Measurements from ENCODE around the gene ANKRD40CL. TPM values are rescaled to one million over a fixed set of nuclear protein-coding genes. Genes with fewer than 3 reads are reported as not detected.

ANKRD40CL gene
- total RNA-seq, 2 experiments from 2014 or later = not detected

DNA sequence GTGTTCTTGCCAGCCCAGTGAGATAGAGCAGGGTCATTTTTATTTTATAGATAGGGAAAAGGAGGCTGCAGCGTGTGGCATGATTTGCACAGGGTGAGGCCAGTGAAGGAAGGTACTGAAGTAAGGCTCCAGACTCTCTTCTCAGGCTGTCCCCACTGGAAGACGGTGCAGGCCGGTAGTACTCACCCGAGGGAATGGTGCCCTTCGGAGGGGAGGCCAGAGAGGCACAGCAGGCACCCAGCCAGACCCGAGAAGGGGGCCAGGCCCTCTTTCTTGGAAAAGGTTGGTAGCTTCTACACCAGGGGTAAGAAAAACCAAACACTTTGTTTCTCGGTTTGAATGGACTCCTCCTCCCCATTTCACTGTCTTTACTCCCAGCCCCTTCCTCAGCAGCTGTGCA lies 288 bp downstream of the ANKRD40CL start:
- POLR2A ChIA-PET = no interaction called here
- H3K9me3 Mint-ChIP-seq = no peaks in the 10 kb centered on the region
- DNase-seq = no peak
- peaks cover 23% of the 10 kb centered on the region for H3K27me3 Mint-ChIP-seq
- no peak overlapping the region for H3K27ac Mint-ChIP-seq
- H3K4me3 Mint-ChIP-seq = no peak overlapping the region
- H3K36me3 Mint-ChIP-seq (ENCODE audit: low read depth) = no peaks in the 10 kb centered on the region
- CTCF ChIA-PET = interaction anchor here (2.8 kb wide), 1 partner anchor 12 kb away, joined by 8 read pairs; no protein-coding TSS in a partner anchor
- H3K4me1 Mint-ChIP-seq = peaks cover 15% of the 10 kb centered on the region

DNA sequence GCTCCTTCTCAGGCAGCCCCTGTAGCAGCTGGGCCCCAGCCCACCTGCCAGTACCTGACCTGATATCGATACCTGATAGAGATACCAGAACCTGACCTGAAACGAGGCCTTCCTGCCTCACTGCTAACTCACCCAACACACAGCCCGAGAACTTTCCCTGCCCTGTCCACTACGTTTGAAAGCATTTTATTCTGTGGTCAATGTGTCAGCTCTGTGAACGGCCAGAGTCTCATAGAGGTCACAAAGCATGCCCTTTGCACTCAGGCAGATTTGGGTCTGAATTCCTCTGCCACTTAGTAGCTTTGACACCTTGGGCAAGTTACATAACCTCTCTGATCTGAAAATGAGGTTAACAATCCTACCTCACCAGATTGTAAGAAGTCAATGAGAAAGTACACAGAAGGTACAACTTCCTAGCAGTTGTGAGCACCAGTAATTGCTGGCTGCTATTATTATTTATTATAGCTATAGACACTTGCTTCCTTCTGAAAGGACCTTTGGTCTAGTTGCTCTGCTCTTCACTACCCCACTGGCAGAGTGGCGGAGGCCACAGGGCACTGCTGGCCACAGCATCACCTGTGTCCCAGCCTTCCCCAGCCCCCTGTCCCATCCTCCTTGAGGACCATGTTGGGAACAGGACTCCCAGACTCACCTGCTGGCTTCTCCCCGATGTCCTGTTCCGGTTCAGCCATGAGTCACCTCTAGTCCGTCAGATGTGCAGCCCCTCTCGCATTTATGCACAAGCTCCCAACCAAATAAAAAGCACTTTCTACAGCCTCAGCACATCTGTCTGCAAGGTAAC lies 895 bp downstream of the ANKRD40CL start:
- no peaks in the 10 kb centered on the region for H3K9me3 Mint-ChIP-seq
- no peak for DNase-seq
- H3K27me3 Mint-ChIP-seq = peaks cover 22% of the 10 kb centered on the region
- H3K36me3 Mint-ChIP-seq (ENCODE audit: low read depth) = no peaks in the 10 kb centered on the region
- POLR2A ChIA-PET = no interaction called here
- H3K27ac Mint-ChIP-seq = no peak overlapping the region
- CTCF ChIA-PET = interaction anchor here (2.8 kb wide), 1 partner anchor 13 kb away, joined by 8 read pairs; no protein-coding TSS in a partner anchor
- H3K4me1 Mint-ChIP-seq = peaks cover 12% of the 10 kb centered on the region
- H3K4me3 Mint-ChIP-seq = no peak overlapping the region

DNA sequence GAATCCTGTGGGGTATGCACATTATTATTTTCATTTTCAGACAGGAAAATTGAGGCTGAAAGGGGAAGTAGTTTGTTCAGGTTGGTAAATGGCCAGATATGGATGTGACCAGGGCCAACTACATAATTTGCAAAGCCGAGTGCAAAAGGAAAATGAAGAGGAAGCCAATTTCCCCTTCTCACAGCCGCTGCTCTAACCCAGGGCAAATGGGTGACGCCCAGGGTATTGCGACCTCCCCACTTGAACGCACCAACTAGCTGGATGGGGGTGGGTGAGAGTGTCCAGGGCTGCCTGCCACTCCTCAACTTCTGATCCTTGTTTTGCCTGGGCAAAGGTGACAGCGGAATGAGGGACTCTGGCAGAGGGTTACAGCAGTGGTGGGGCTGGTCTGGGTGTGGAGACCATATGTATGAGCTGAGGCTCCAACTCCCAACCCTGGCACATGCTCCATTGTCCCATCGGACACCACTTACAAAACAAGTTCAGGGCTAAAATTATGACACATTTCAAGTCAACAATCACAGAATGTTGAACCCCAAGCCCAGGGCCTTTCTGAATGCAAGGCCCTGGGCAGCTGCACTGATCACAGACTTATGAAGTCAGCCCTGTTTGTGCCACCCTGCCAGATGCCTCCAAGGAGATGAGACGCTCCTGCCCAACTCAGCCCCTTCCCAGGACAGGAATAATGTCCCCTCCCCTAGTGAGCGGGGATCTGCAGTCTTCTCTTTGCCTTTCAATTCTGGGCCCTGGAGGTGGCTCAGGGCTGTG lies 1.7 kb downstream of the ANKRD40CL start:
- H3K27ac Mint-ChIP-seq = no peak overlapping the region
- no peak overlapping the region for H3K4me3 Mint-ChIP-seq
- H3K36me3 Mint-ChIP-seq (ENCODE audit: low read depth) = no peaks in the 10 kb centered on the region
- ChIA-PET POLR2A (no interaction called here), CTCF (interaction anchor here (1.0 to 2.8 kb wide), 3 partner anchors 13 to 73 kb away, joined by 3 to 8 read pairs (median 3); no protein-coding TSS in a partner anchor)
- H3K9me3 Mint-ChIP-seq = no peaks in the 10 kb centered on the region
- peaks cover 12% of the 10 kb centered on the region for H3K4me1 Mint-ChIP-seq
- H3K27me3 Mint-ChIP-seq = peaks cover 19% of the 10 kb centered on the region
- DNase-seq = no peak

DNA sequence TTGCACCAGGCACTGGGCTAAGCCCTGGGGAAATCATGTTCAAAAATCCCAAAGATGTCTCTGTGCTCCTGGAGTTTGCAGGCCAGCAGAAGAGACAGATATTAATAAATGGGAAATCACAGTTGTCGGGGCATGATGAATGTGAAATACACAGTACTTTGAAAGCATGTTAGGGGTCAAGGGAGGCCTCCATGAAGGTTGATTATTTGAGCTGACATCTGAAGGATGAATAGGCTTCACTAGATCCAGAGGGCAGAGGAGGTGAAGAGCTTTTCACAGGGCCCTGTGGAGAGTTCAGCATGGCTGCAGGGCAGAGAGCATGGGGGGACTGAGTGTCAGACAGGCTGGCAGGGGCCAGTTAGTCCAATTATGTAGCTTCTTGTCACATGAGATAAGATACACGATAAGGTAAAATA lies 2.6 kb downstream of the ANKRD40CL start:
- ChIA-PET CTCF (interaction anchor here (0.8 to 4.3 kb wide), 5 partner anchors 8 to 74 kb away, joined by 3 to 11 read pairs (median 3); no protein-coding TSS in a partner anchor), POLR2A (interaction anchor here (0.5 kb wide), 1 partner anchor 10 kb away, joined by 3 read pairs; no protein-coding TSS in a partner anchor)

DNA sequence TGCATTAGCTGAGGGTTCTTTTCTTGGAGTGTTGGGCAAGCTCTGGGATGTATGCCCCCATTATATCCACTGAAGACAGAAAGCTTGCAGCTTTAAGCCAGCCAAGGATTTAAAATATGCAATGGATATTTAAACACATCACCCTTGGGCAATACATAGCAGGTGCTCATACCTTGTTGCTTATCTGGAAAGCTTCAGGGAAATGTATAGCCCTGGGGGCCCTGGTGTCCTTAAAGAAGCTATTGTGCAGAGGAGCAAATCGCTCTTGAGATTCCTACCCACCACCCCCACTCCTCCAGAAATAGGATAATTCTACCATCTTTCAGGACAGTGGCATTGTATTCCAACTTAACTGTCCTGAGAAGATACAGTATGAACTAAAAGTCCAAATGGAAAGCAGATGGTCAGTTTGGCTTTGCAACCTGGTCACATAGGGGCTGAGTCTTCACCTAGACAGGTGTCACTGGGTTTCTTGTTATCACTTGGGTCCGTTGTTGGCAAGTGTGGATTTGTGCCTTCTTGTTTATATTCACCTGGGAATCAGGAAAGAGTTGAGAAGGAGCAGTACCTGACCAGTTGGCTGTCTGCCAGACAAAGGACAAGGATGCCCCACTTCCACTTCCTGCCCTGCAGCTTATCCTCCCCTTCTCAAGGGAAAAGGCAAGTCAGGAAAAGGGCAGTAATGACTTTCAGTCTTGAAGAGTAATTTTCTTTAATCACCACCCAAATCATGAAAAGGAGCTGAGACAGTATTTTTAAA lies 3.4 kb downstream of the ANKRD40CL start:
- Mint-ChIP-seq H3K27me3 (peaks cover 8% of the 10 kb centered on the region), H3K4me3 (no peak overlapping the region), H3K27ac (no peak overlapping the region), H3K9me3 (no peaks in the 10 kb centered on the region), H3K4me1 (peaks cover 12% of the 10 kb centered on the region), H3K36me3 (ENCODE audit: low read depth) (no peaks in the 10 kb centered on the region)
- DNase-seq = no peak
- ChIA-PET CTCF (interaction anchor here (0.6 to 4.3 kb wide), 9 partner anchors 9 to 498 kb away, joined by 3 to 11 read pairs (median 3); partner anchors contain the start of gene NME1), POLR2A (interaction anchor here (0.5 kb wide), 1 partner anchor 9 kb away, joined by 3 read pairs; no protein-coding TSS in a partner anchor)

More for the DNA sequence above, 2.6 kb downstream of the ANKRD40CL start:
- Mint-ChIP-seq H3K36me3 (ENCODE audit: low read depth) (no peaks in the 10 kb centered on the region), H3K27ac (no peak overlapping the region), H3K27me3 (peaks cover 13% of the 10 kb centered on the region), H3K4me3 (no peak overlapping the region), H3K9me3 (no peaks in the 10 kb centered on the region), H3K4me1 (peaks cover 12% of the 10 kb centered on the region)
- no peak for DNase-seq

DNA sequence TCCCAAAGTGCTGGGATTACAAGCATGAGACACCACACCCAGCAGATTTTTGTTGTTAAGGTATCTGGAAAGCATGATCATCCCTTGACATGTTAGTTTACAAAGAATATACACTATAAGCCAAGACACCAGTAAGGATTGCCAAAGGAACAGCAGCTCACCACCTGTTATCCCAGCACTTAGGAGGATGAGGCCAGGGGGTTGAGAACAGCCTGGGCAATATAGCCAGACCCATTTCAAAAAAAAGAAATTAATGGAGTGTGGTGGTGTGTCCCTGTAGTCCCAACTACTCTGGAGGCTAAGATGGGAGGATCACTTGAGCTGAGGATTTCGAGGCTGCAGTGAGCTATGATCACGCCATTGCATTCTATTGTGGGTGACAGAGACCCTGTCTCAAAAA lies 5.1 kb downstream of the ANKRD40CL start:
- DNase-seq = no peak
- Mint-ChIP-seq H3K9me3 (no peaks in the 10 kb centered on the region), H3K27ac (no peak overlapping the region), H3K27me3 (peaks cover 8% of the 10 kb centered on the region), H3K4me3 (no peak overlapping the region), H3K36me3 (ENCODE audit: low read depth) (no peaks in the 10 kb centered on the region), H3K4me1 (peaks cover 10% of the 10 kb centered on the region)
- ChIA-PET CTCF (interaction anchor here (0.6 to 4.3 kb wide), 4 partner anchors 11 to 371 kb away, joined by 3 to 11 read pairs (median 4); no protein-coding TSS in a partner anchor), POLR2A (no interaction called here)

DNA sequence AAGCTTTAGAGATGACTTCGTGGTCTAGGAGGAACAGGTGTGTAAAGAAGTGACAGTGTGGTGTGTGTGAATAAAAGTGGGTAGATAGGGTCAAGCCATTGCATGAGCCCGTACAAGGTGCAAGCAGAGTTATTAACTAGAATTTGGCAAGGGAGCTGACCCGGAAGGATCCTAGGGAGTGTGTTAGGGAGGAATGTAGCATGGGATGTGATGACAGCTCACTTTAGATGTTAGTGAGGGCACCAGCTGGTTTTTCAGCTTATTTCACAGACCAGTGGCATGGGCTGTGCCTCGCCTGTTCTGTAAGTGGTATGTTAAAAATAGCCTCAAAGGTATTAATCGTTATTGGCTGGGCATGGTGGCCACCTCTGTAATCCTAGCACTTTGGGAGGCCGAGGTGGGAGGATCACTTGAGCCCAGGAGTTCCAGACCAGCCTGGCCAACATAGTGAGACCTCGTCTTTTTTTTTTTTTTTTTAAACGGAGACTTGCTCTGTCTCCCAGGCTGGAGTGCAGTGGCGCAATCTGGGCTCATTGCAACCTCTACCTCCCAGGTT lies 8.3 kb downstream of the ANKRD40CL start:
- Mint-ChIP-seq H3K4me3 (no peak overlapping the region), H3K36me3 (ENCODE audit: low read depth) (peaks cover 12% of the 10 kb centered on the region), H3K4me1 (peaks cover 5% of the 10 kb centered on the region), H3K27ac (no peak overlapping the region), H3K9me3 (no peaks in the 10 kb centered on the region), H3K27me3 (peaks cover 8% of the 10 kb centered on the region)
- no peak for DNase-seq
- ChIA-PET POLR2A (no interaction called here), CTCF (interaction anchor here (1.0 to 1.3 kb wide), 2 partner anchors 17 to 24 kb away, joined by 5 to 6 read pairs; no protein-coding TSS in a partner anchor)

DNA sequence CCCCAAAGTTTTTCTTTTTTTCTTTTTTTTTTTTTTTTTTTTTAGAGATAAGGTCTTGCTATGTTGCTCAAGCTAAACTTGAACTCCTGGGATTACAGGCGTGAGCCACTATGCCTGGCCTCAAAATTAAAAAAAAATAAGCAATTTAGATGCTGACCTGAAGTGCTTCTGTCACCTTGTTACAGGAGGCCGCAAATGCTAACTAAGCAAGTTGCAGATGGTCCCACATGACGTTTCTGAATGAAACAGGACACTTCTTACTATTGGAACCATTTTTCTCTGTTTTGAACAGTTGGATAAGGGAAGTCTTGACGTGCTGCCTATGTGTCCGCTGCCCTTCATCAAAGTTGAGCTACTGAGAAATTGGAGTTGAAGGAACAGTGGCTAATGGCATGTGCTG lies 8.8 kb downstream of the ANKRD40CL start:
- ChIA-PET POLR2A (no interaction called here), CTCF (interaction anchor here (1.0 to 1.3 kb wide), 2 partner anchors 18 to 24 kb away, joined by 5 to 6 read pairs; no protein-coding TSS in a partner anchor)

DNA sequence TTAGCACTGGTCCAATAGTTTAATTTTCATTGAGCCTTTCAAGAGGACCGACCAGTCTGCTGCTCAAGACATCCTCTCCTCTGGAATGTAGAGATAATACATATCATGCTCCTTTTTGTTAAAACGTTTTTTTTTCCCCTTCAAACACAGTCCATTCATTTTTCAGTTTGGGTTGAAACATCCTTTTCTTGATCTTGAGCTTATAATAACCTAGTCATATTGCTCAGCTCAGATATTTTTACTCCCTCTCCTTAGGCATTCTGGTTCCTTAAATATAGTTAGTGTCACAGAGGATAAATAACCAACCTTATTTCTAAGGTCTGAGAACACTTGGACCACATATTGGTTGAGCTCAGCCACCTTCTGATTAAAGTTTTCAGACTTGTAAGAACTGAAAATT lies 12.8 kb downstream of the ANKRD40CL start:
- ChIA-PET CTCF (no interaction called here), POLR2A (no interaction called here)
- H3K36me3 Mint-ChIP-seq (ENCODE audit: low read depth) = peaks cover 38% of the 10 kb centered on the region
- peak overlapping the region; percentile 50 for H3K27ac Mint-ChIP-seq
- peaks cover under 1% of the 10 kb centered on the region for H3K4me1 Mint-ChIP-seq
- H3K4me3 Mint-ChIP-seq = no peak overlapping the region
- H3K27me3 Mint-ChIP-seq = no peaks in the 10 kb centered on the region
- no peaks in the 10 kb centered on the region for H3K9me3 Mint-ChIP-seq
- no peak for DNase-seq

More for the DNA sequence above, 8.8 kb downstream of the ANKRD40CL start:
- Mint-ChIP-seq H3K9me3 (no peaks in the 10 kb centered on the region), H3K27ac (no peak overlapping the region), H3K4me1 (peaks cover 4% of the 10 kb centered on the region), H3K36me3 (ENCODE audit: low read depth) (peaks cover 16% of the 10 kb centered on the region), H3K4me3 (no peak overlapping the region), H3K27me3 (peaks cover 8% of the 10 kb centered on the region)
- no peak for DNase-seq

DNA sequence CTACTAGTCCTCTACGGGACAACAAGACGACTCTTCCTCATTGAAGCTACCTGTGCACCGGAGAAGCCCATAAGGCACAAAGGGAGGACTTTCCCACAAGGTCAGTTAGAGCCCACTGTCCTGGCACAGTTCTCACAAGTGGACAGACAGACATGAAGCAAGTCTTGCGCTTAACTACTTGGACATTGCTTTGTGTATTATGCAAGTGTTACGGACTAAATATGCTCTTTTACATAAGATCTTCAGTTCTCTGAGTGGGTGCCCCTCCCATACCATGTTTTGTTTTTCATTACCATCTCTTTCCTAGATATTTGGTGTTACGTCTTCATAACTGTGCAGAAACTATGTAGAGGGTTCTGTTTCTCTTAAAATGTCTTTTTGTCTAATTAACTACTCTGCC lies 18.1 kb downstream of the ANKRD40CL start:
- no peak overlapping the region for H3K27ac Mint-ChIP-seq
- no peak overlapping the region for H3K4me3 Mint-ChIP-seq
- H3K36me3 Mint-ChIP-seq (ENCODE audit: low read depth) = peaks cover 67% of the 10 kb centered on the region
- no peak for DNase-seq
- peaks cover 3% of the 10 kb centered on the region for H3K4me1 Mint-ChIP-seq
- no peaks in the 10 kb centered on the region for H3K9me3 Mint-ChIP-seq
- CTCF ChIA-PET = no interaction called here
- POLR2A ChIA-PET = no interaction called here
- H3K27me3 Mint-ChIP-seq = no peaks in the 10 kb centered on the region

DNA sequence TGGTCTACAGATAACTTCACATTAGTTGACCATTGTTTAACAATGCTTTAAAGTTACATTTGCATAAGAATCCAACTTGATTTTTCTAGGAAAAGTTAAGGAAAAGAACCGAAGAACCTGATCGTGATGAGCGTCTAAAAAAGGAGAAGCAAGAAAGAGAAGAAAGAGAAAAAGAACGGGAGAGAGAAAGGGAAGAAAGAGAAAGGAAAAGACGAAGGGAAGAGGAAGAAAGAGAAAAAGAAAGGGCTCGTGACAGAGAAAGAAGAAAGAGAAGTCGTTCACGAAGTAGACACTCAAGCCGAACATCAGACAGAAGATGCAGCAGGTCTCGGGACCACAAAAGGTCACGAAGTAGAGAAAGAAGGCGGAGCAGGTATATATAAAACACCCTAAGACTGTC lies 21.7 kb downstream of the ANKRD40CL start:
- Mint-ChIP-seq H3K27me3 (no peaks in the 10 kb centered on the region), H3K9me3 (no peaks in the 10 kb centered on the region), H3K4me3 (no peak overlapping the region), H3K36me3 (ENCODE audit: low read depth) (peaks cover 79% of the 10 kb centered on the region), H3K27ac (no peak overlapping the region), H3K4me1 (peaks cover 6% of the 10 kb centered on the region)
- no peak for DNase-seq
- CTCF ChIA-PET = no interaction called here
- POLR2A ChIA-PET = no interaction called here

DNA sequence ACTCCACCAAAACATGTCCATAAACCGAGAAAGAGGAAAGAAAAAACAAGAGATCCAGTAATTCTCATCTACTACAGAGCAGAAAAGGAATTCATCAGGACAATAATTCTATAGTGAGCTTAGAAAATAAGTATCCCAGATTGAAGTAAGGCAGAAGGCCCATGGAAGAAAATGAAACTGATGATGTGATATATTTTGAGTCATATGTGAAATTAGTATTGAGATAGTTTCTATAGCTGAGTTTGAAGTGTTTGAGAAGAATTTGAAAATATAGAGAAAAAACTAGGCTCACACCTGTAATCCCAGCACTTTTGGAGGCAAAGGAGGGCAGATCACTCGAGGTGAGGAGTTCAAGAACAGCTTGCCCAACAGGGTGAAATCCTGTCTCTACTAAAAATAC lies 28.2 kb downstream of the ANKRD40CL start:
- Mint-ChIP-seq H3K27ac (peak overlapping the region; percentile 3), H3K36me3 (ENCODE audit: low read depth) (peaks cover 56% of the 10 kb centered on the region), H3K27me3 (no peaks in the 10 kb centered on the region), H3K4me3 (no peak overlapping the region), H3K9me3 (no peaks in the 10 kb centered on the region), H3K4me1 (peaks cover 37% of the 10 kb centered on the region)
- DNase-seq = no peak
- ChIA-PET CTCF (no interaction called here), POLR2A (interaction anchor here (0.5 kb wide), 1 partner anchor 22 kb away, joined by 3 read pairs; no protein-coding TSS in a partner anchor)
